ENCODE results near the gene FUT1.

FUT1 gene

GRCh38 chr19:48750771-48751504, 1.5 kb downstream of the FUT1 start:
- TF ChIP-seq CTCF (conservative IDR thresholded peaks at IDR 0.05) (no peak), ZFX (IDR thresholded peaks at IDR 0.05) (no peak)
- H3K27ac ChIP-seq = no peak overlapping the region; the same call in 1 of the 2 replicates

- no peak overlapping the region for H3K27ac ChIP-seq
- TF ChIP-seq CTCF (conservative IDR thresholded peaks at IDR 0.05) = no peak
- TF ChIP-seq ZFX (IDR thresholded peaks at IDR 0.05) = no peak
These were observed 2.1 kb downstream of the FUT1 start for GRCh38 chr19:48750351-48750750.

- H3K27ac ChIP-seq = no peak overlapping the region
- TF ChIP-seq CTCF (conservative IDR thresholded peaks at IDR 0.05) (no peak), ZFX (IDR thresholded peaks at IDR 0.05) (no peak)
These were observed 2.8 kb downstream of the FUT1 start for GRCh38 chr19:48749571-48750198.

GRCh38 chr19:48746738-48747575, 5.5 kb downstream of the FUT1 start, which contains the start of gene IZUMO1:
TSS of gene IZUMO1 (minus strand) at chr19:48746909. CDS start at chr19:48745859, 1,050 bp downstream.
- H3K27ac ChIP-seq = no peak within 1 kb of the TSS
- TF ChIP-seq ZFX (IDR thresholded peaks at IDR 0.05) (no peak), CTCF (conservative IDR thresholded peaks at IDR 0.05) (no peak)

- TF ChIP-seq CTCF (conservative IDR thresholded peaks at IDR 0.05) (no peak), ZFX (IDR thresholded peaks at IDR 0.05) (no peak)
- no peak overlapping the region for H3K27ac ChIP-seq
These were observed 6.3 kb downstream of the FUT1 start for GRCh38 chr19:48746110-48746509.

GRCh38 chr19:48745208-48745995, 7.0 kb downstream of the FUT1 start:
- no peak overlapping the region for H3K27ac ChIP-seq
- TF ChIP-seq CTCF (conservative IDR thresholded peaks at IDR 0.05) (no peak), ZFX (IDR thresholded peaks at IDR 0.05) (no peak)

Data from C4-2B (cell line).